BLaER1 (cell line): ENCODE measurements around the gene DNAJC18.
"Not testable (repeated sequence)": the region's sequence is repeated elsewhere in the genome, so short reads cannot be mapped to it uniquely, and the experiment has no call there.

Experiments
- H3K27ac ChIP-seq: shearing (Covaris generic); formaldehyde crosslinking; 2 replicates; pipeline ENCODE4 v1.8.1; 2022
- H3K27me3 ChIP-seq: shearing (Covaris generic); formaldehyde crosslinking; 2 replicates; pipeline ENCODE4 v1.8.1; 2022
- H3K36me3 ChIP-seq: shearing (Covaris generic); formaldehyde crosslinking; 2 replicates; pipeline ENCODE4 v1.8.1; 2022
- H3K4me1 ChIP-seq: shearing (Covaris generic); formaldehyde crosslinking; 2 replicates; pipeline ENCODE4 v1.8.1; 2022
- H3K4me2 ChIP-seq: shearing (Covaris generic); formaldehyde crosslinking; 2 replicates; pipeline ENCODE4 v1.8.1; 2022
- H3K4me3 ChIP-seq: shearing (Covaris generic); formaldehyde crosslinking; 2 replicates; pipeline ENCODE4 v1.8.1; 2022
- H3K9ac ChIP-seq: shearing (Covaris generic); formaldehyde crosslinking; 2 replicates; pipeline ENCODE4 v1.8.1; 2022
- H3K9me3 ChIP-seq: shearing (Covaris generic); formaldehyde crosslinking; 2 replicates; pipeline ENCODE4 v1.8.1; 2022
- H4K20me1 ChIP-seq: shearing (Covaris generic); formaldehyde crosslinking; 2 replicates; pipeline ENCODE4 v1.8.1; 2022
- Cebpa-rat ChIP-seq: shearing (Covaris generic); IDR thresholded peaks from 2 replicates; pipeline ENCODE4 v1.8.1; 2022

Gene DNAJC18

GRCh38 chr5:139391570-139392323 is 47.6 kb downstream of the DNAJC18 start:
- Histone ChIP-seq H3K27me3 (no peaks in the 10 kb centered on the region), H3K4me1 (peaks cover 56% of the 10 kb centered on the region), H3K36me3 (peaks cover 31% of the 10 kb centered on the region), H3K9ac (peak overlapping the region; percentile 98), H3K27ac (peak overlapping the region; percentile 100), H4K20me1 (peaks cover 25% of the 10 kb centered on the region), H3K4me3 (peak overlapping the region; percentile 78), H3K9me3 (no peaks in the 10 kb centered on the region), H3K4me2 (peak overlapping the region; percentile 99)
- no peak for TF ChIP-seq Cebpa-rat

GRCh38 chr5:139390639-139391569 is 48.4 kb downstream of the DNAJC18 start:
- Histone ChIP-seq H3K27ac (peak overlapping the region; percentile 100), H3K27me3 (no peaks in the 10 kb centered on the region), H4K20me1 (peaks cover 16% of the 10 kb centered on the region), H3K4me1 (peaks cover 56% of the 10 kb centered on the region), H3K36me3 (peaks cover 31% of the 10 kb centered on the region), H3K4me3 (peak overlapping the region; percentile 78), H3K9me3 (no peaks in the 10 kb centered on the region), H3K9ac (peak overlapping the region; percentile 98), H3K4me2 (peak overlapping the region; percentile 99)
- TF ChIP-seq Cebpa-rat, result no peak

GRCh38 chr5:139389701-139390638 is 49.4 kb downstream of the DNAJC18 start, which contains the start of gene MZB1:
Gene MZB1, minus strand, starts transcription at chr5:139389913. Its CDS starts 57 bp downstream, at chr5:139389856.
- peak within 1 kb of the TSS; percentile 100 for H3K27ac ChIP-seq
- peak within 1 kb of the TSS; percentile 98 for H3K9ac ChIP-seq
- H4K20me1 ChIP-seq, result peaks cover 7% of the 10 kb centered on the region
- H3K4me1 ChIP-seq, result peaks cover 56% of the 10 kb centered on the region
- peak within 1 kb of the TSS; percentile 99 for H3K4me2 ChIP-seq
- H3K27me3 ChIP-seq, result no peaks in the 10 kb centered on the region
- H3K4me3 ChIP-seq, result peak within 1 kb of the TSS; percentile 78
- H3K9me3 ChIP-seq, result no peaks in the 10 kb centered on the region
- H3K36me3 ChIP-seq, result peaks cover 21% of the 10 kb centered on the region
- no peak for TF ChIP-seq Cebpa-rat

GRCh38 chr5:139388198-139388821 is 51.0 kb downstream of the DNAJC18 start:
- H3K36me3 ChIP-seq, result peaks cover 17% of the 10 kb centered on the region; the same call in 1 of the 2 replicates
- H3K4me3 ChIP-seq, result peak overlapping the region; percentile 78
- peak overlapping the region; percentile 100 for H3K27ac ChIP-seq
- peak overlapping the region; percentile 98 for H3K9ac ChIP-seq
- H4K20me1 ChIP-seq, result peaks cover 16% of the 10 kb centered on the region
- peaks cover 67% of the 10 kb centered on the region for H3K4me1 ChIP-seq
- no peak for TF ChIP-seq Cebpa-rat
- H3K4me2 ChIP-seq, result peak overlapping the region; percentile 99
- no peaks in the 10 kb centered on the region for H3K27me3 ChIP-seq
- H3K9me3 ChIP-seq, result no peaks in the 10 kb centered on the region

GRCh38 chr5:139387611-139388197 is 51.6 kb downstream of the DNAJC18 start:
- Histone ChIP-seq H3K9ac (peak overlapping the region; percentile 98), H3K4me1 (peaks cover 73% of the 10 kb centered on the region), H3K4me2 (peak overlapping the region; percentile 99), H3K9me3 (no peaks in the 10 kb centered on the region), H4K20me1 (peaks cover 20% of the 10 kb centered on the region), H3K4me3 (peak overlapping the region; percentile 78), H3K27ac (peak overlapping the region; percentile 100), H3K36me3 (peaks cover 17% of the 10 kb centered on the region; the same call in 1 of the 2 replicates), H3K27me3 (no peaks in the 10 kb centered on the region)
- no peak for TF ChIP-seq Cebpa-rat

- peaks cover 17% of the 10 kb centered on the region; the same call in 1 of the 2 replicates for H3K36me3 ChIP-seq
- peak overlapping the region; percentile 100 for H3K27ac ChIP-seq
- H3K4me3 ChIP-seq, result peak overlapping the region; percentile 78
- peak overlapping the region; percentile 98 for H3K9ac ChIP-seq
- H3K9me3 ChIP-seq, H3K27me3 ChIP-seq: not testable (repeated sequence)
- peak overlapping the region; percentile 99 for H3K4me2 ChIP-seq
- H3K4me1 ChIP-seq, result peaks cover 80% of the 10 kb centered on the region
- H4K20me1 ChIP-seq, result peaks cover 24% of the 10 kb centered on the region
These were observed 52.4 kb downstream of the DNAJC18 start for GRCh38 chr5:139386956-139387355.

GRCh38 chr5:139386050-139386438 is 53.3 kb downstream of the DNAJC18 start:
- peak; percentile 79 for TF ChIP-seq Cebpa-rat
- H3K9me3 ChIP-seq, result no peaks in the 10 kb centered on the region
- H3K9ac ChIP-seq, result peak overlapping the region; percentile 98
- peak overlapping the region; percentile 100 for H3K27ac ChIP-seq
- H4K20me1 ChIP-seq, result peaks cover 24% of the 10 kb centered on the region
- no peaks in the 10 kb centered on the region for H3K27me3 ChIP-seq
- peaks cover 17% of the 10 kb centered on the region; the same call in 1 of the 2 replicates for H3K36me3 ChIP-seq
- H3K4me3 ChIP-seq, result peak overlapping the region; percentile 78
- peaks cover 82% of the 10 kb centered on the region for H3K4me1 ChIP-seq
- peak overlapping the region; percentile 99 for H3K4me2 ChIP-seq
